Loucy (cell line): ENCODE results near the gene DCLK2.

Source experiments
- EZH2phosphoT487 ChIP-seq: fragments of 200-600 bp; IDR thresholded peaks from 2 replicates; pipeline ENCODE4 v1.6.1; 2018; ENCODE audit warnings: antibody characterized with exemption, mild to moderate bottlenecking, moderate library complexity, borderline replicate concordance
- TF ChIP-seq, protein P1 (sequence below): fragments of 200-600 bp; sonication (generic); conservative IDR thresholded peaks from 2 replicates; pipeline ENCODE4 v1.5.1; 2014; ENCODE audit warnings: mild to moderate bottlenecking, antibody characterized with exemption, low read length

DNA sequence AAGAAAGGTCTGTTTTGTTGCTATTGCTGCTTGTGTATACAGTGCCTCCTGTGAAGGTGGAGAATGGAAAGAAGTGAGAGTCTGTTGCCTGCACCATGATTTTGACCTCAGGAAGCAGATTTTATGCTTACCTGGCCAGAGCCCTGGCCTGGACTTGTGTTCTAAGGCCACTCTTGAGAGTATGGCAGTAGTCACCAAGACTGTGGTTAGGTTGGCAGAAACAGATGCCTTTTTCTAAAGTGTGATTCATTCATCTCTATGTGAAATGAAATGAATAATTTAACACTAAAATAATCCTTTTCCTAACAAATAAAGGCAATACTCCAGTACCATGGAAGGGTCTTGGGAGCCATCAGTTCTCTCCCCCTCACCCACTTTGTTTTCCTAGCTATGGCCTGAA lies 161.8 kb downstream of the DCLK2 start:
- TF ChIP-seq, protein P1, sequence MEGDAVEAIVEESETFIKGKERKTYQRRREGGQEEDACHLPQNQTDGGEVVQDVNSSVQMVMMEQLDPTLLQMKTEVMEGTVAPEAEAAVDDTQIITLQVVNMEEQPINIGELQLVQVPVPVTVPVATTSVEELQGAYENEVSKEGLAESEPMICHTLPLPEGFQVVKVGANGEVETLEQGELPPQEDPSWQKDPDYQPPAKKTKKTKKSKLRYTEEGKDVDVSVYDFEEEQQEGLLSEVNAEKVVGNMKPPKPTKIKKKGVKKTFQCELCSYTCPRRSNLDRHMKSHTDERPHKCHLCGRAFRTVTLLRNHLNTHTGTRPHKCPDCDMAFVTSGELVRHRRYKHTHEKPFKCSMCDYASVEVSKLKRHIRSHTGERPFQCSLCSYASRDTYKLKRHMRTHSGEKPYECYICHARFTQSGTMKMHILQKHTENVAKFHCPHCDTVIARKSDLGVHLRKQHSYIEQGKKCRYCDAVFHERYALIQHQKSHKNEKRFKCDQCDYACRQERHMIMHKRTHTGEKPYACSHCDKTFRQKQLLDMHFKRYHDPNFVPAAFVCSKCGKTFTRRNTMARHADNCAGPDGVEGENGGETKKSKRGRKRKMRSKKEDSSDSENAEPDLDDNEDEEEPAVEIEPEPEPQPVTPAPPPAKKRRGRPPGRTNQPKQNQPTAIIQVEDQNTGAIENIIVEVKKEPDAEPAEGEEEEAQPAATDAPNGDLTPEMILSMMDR, result no peak
- TF ChIP-seq EZH2phosphoT487, result no peak
